Esophagus muscularis mucosa (tissue), 4 donors: ENCODE results near the gene DISP3. TPM values are rescaled to one million over a fixed set of nuclear protein-coding genes. Genes with fewer than 3 reads are reported as not detected.

Experiments used
- DNase-seq: peaks from one replicate; pipeline ENCODE4 v3.0.0-alpha.2; 2017; ENCODE audit errors: extremely low spot score
- H3K27ac ChIP-seq, 4 donors: fragments of 200-600 bp; sonication (generic); replicated peaks in 1 of 4; 1 replicate in 3 of 4; 2 replicates in 1 of 4; pipeline ENCODE4 v1.5.1; 2016 to 2019; ENCODE audit warnings: mild to moderate bottlenecking in 1 of 4
- H3K27me3 ChIP-seq, 4 donors: fragments of 200-600 bp; sonication (generic); one replicate each; pipeline versions ENCODE4 v1.5.1 to v1.6.0; 2016 to 2019
- H3K36me3 ChIP-seq, 4 donors: fragments of 200-600 bp; sonication (generic); one replicate each; pipeline ENCODE4 v1.5.1; 2016 to 2019
- H3K4me1 ChIP-seq, 4 donors: fragments of 200-600 bp; sonication (generic); one replicate each; pipeline ENCODE4 v1.5.1; 2016 to 2019
- H3K4me3 ChIP-seq, 4 donors: fragments of 200-600 bp; sonication (generic); 1 replicate in 2 of 4; 2 replicates in 2 of 4; pipeline ENCODE4 v1.5.1; 2016 to 2019; ENCODE audit warnings: mild to moderate bottlenecking in 4 of 4, moderate library complexity in 1 of 4
- H3K9me3 ChIP-seq, 4 donors: fragments of 200-600 bp; sonication (generic); 1 replicate in 3 of 4; 2 replicates in 1 of 4; pipeline ENCODE4 v1.5.1; 2016 to 2019
- CTCF ChIP-seq, 3 experiments: fragments of 200-600 bp in 2 of 3; fragments of 450-650 bp in 1 of 3; sonication (generic) in 2 of 3; IDR thresholded peaks; one replicate each; pipeline ENCODE4 v1.5.1; 2017 to 2019; ENCODE audit warnings: antibody characterized with exemption in 3 of 3, mild to moderate bottlenecking in 2 of 3, moderate library complexity in 1 of 3
- EP300 ChIP-seq: sonication (generic); formaldehyde crosslinking; IDR thresholded peaks from one replicate; pipeline ENCODE4 v1.6.1; 2017; ENCODE audit warnings: antibody characterized with exemption
- POLR2A ChIP-seq: fragments of 450-650 bp; IDR thresholded peaks from one replicate; pipeline ENCODE4 v1.6.1; 2017; ENCODE audit warnings: antibody characterized with exemption, moderate library complexity, mild to moderate bottlenecking, low read depth
- POLR2AphosphoS5 ChIP-seq, 2 donors: sonication (generic); formaldehyde crosslinking; IDR thresholded peaks; one replicate each; pipeline ENCODE4 v1.6.1; 2017; ENCODE audit warnings: antibody characterized with exemption in 2 of 2
- WGBS: methylation state at CpG from one replicate; pipeline ENCODE4 v1.1.5; 2018; 5-methylcytosine and 5-hydroxymethylcytosine counted together
- intact Hi-C: fragments of 100-400 bp; cut with DNase I; formaldehyde crosslinking; loops from one replicate; pipeline ENCODE4 v1.15.1; 2023
- total RNA-seq, 4 donors: library from RNA; depleted of rRNA; stranded (reverse); fragments of >200 nt; gene quantifications; one replicate each; pipeline versions ENCODE4 v1.1.0 to v1.2.1, GENCODE V29; 2016

The DISP3 gene
- total RNA-seq, 4 donors from 2014 or later, result not detected

- Histone ChIP-seq H3K4me1 (no peaks in the 10 kb centered on the region), H3K9me3 (no peaks in the 10 kb centered on the region), H3K4me3 (no peak overlapping the region), H3K36me3 (no peaks in the 10 kb centered on the region), H3K27ac (no peak overlapping the region), H3K27me3 (peaks cover 0 to 92% (median 0%) of the 10 kb centered on the region in 4 donors)
- TF ChIP-seq EP300 (no peak), POLR2AphosphoS5 (IDR thresholded peaks at IDR 0.05) (no peak), POLR2A (no peak), CTCF (IDR thresholded peaks at IDR 0.05) (no peak)
- DNase-seq, result no peak
- intact Hi-C loops, result no loop called here
- 79% methylated on average over 9 of the region's 10 CpGs for WGBS
Measured at GRCh38 chr1:11447903-11448302, 31.1 kb upstream of the DISP3 start.

GRCh38 chr1:11448373-11449099 is 30.4 kb upstream of the DISP3 start:
- WGBS, result 68% methylated on average over 18 of the region's 20 CpGs
- DNase-seq, result no peak
- no peaks in the 10 kb centered on the region for H3K4me1 ChIP-seq
- no peak overlapping the region for H3K27ac ChIP-seq
- intact Hi-C loops, result no loop called here
- no peak overlapping the region for H3K4me3 ChIP-seq
- no peaks in the 10 kb centered on the region for H3K9me3 ChIP-seq
- H3K27me3 ChIP-seq, result peaks cover 0 to 93% (median 0%) of the 10 kb centered on the region in 4 donors
- H3K36me3 ChIP-seq, result no peaks in the 10 kb centered on the region
- TF ChIP-seq POLR2AphosphoS5 (IDR thresholded peaks at IDR 0.05) (no peak), POLR2A (no peak), CTCF (IDR thresholded peaks at IDR 0.05) (no peak), EP300 (no peak)

GRCh38 chr1:11449100-11449403 is 29.9 kb upstream of the DISP3 start:
- intact Hi-C loops, result no loop called here
- Histone ChIP-seq H3K36me3 (no peaks in the 10 kb centered on the region), H3K4me3 (no peak overlapping the region), H3K27me3 (peaks cover 0 to 93% (median 0%) of the 10 kb centered on the region in 4 donors), H3K9me3 (no peaks in the 10 kb centered on the region), H3K27ac (no peak overlapping the region), H3K4me1 (no peaks in the 10 kb centered on the region)
- TF ChIP-seq POLR2AphosphoS5 (IDR thresholded peaks at IDR 0.05), result no peak
- TF ChIP-seq EP300, result no peak
- TF ChIP-seq CTCF (IDR thresholded peaks at IDR 0.05), result no peak
- no peak for TF ChIP-seq POLR2A
- DNase-seq, result no peak
- WGBS, result 72% methylated on average over 7 of the region's 11 CpGs

- Histone ChIP-seq H3K27ac (no peak overlapping the region), H3K4me3 (no peak overlapping the region), H3K9me3 (no peaks in the 10 kb centered on the region), H3K27me3 (peaks cover 0 to 93% (median 2%) of the 10 kb centered on the region in 4 donors), H3K4me1 (no peaks in the 10 kb centered on the region), H3K36me3 (no peaks in the 10 kb centered on the region)
- no peak for TF ChIP-seq EP300
- no peak for TF ChIP-seq CTCF (IDR thresholded peaks at IDR 0.05)
- no peak for TF ChIP-seq POLR2A
- no peak for TF ChIP-seq POLR2AphosphoS5 (IDR thresholded peaks at IDR 0.05)
- intact Hi-C loops, result no loop called here
- DNase-seq, result no peak
- WGBS, result 78% methylated on average over 4 of the region's 5 CpGs
Measured at GRCh38 chr1:11450310-11450709, 28.6 kb upstream of the DISP3 start.
